Breast epithelium (tissue), 4 donors: ENCODE data around the gene SEC63. TPM values are rescaled to one million over a fixed set of nuclear protein-coding genes. Genes with fewer than 3 reads are reported as not detected.
"Not testable (repeated sequence)": the region's sequence is repeated elsewhere in the genome, so short reads cannot be mapped to it uniquely, and the experiment has no call there.

Source experiments
- DNase-seq, 2 donors: peaks; one replicate each; pipeline ENCODE4 v3.0.0-alpha.2; 2019; ENCODE audit warnings: low spot score in 2 of 2
- H3K27ac ChIP-seq, 2 donors: fragments of 200-600 bp; sonication (generic) in 1 of 2; one replicate each; pipeline ENCODE4 v1.5.1; 2016 to 2019; ENCODE audit warnings: mild to moderate bottlenecking in 1 of 2
- H3K27me3 ChIP-seq, 2 donors: fragments of 200-600 bp; sonication (generic) in 1 of 2; one replicate each; pipeline versions ENCODE4 v1.5.1 to v1.6.0; 2017 to 2019; ENCODE audit warnings: control low read depth in 1 of 2, mild to moderate bottlenecking in 1 of 2
- H3K36me3 ChIP-seq: fragments of 200-600 bp; one replicate; pipeline ENCODE4 v1.5.1; 2019
- H3K4me1 ChIP-seq, 2 donors: fragments of 200-600 bp; sonication (generic); one replicate each; pipeline ENCODE4 v1.5.1; 2016 to 2019; ENCODE audit warnings: control low read depth in 1 of 2
- H3K4me3 ChIP-seq, 3 donors: fragments of 200-600 bp; sonication (generic); 1 replicate in 2 of 3; 2 replicates in 1 of 3; pipeline ENCODE4 v1.5.1; 2016 to 2019; ENCODE audit warnings: mild to moderate bottlenecking in 3 of 3, moderate library complexity in 2 of 3
- H3K9me3 ChIP-seq, 2 donors: fragments of 200-600 bp; sonication (generic) in 1 of 2; one replicate each; pipeline ENCODE4 v1.5.1; 2016 to 2019; ENCODE audit warnings: control low read depth in 1 of 2
- CTCF ChIP-seq, 3 donors: fragments of 450-650 bp; IDR thresholded peaks; one replicate each; pipeline ENCODE4 v1.5.1; 2016 to 2017; ENCODE audit warnings: antibody characterized with exemption in 3 of 3, mild to moderate bottlenecking in 3 of 3, moderate library complexity in 3 of 3
- POLR2A ChIP-seq: fragments of 450-650 bp; IDR thresholded peaks from one replicate; pipeline ENCODE4 v1.6.1; 2016; ENCODE audit warnings: antibody characterized with exemption, mild to moderate bottlenecking, moderate library complexity
- POLR2AphosphoS5 ChIP-seq, 3 donors: sonication (generic); formaldehyde crosslinking; IDR thresholded peaks; one replicate each; pipeline ENCODE4 v1.6.1; 2017; ENCODE audit warnings: antibody characterized with exemption in 3 of 3
- intact Hi-C: fragments of 100-400 bp; cut with DNase I; formaldehyde crosslinking; loops from one replicate; pipeline ENCODE4 v1.15.1; 2023; ENCODE audit warnings: low total_unique reads
- total RNA-seq, 3 donors: library from RNA; depleted of rRNA; stranded (reverse); fragments of >200 nt; gene quantifications; one replicate each; pipeline ENCODE4 v1.1.0, GENCODE V29; 2016

SEC63 gene
- total RNA-seq, 3 donors from 2014 or later: 48.8 to 60.0 (median 58.7) TPM

GRCh38 chr6:108001696-108002231 is 43.8 kb upstream of the SEC63 start:
- Histone ChIP-seq H3K36me3 (no peaks in the 10 kb centered on the region), H3K4me1 (no peaks in the 10 kb centered on the region), H3K9me3 (no peaks in the 10 kb centered on the region), H3K4me3 (no peak overlapping the region), H3K27me3 (no peaks in the 10 kb centered on the region), H3K27ac (peak overlapping the region; percentile 84 to 91)
- TF ChIP-seq POLR2AphosphoS5 (IDR thresholded peaks at IDR 0.05) (no peak), CTCF (IDR thresholded peaks at IDR 0.05) (no peak), POLR2A (no peak)
- no peak for DNase-seq
- intact Hi-C loops: no loop called here

DNA sequence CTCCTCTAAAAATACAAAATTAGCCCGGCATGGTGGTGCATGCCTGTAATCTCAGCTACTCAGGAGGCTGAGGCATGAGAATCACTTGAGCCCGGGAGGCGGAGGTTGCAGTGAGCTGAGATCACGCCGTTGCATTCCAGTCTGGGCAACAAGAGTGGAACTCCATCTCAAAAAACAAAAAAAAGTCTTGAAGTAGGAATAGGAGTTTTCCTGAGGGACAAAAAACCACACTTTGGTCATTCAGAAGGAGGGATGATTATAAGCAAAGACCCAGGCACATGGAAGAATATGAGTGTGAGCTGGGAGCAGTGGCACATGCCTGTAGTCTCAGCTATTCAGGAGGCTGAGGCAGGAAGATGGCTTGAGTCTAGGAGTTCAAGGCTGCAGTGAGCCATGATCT is 42.3 kb upstream of the SEC63 start:
- DNase-seq, H3K27ac ChIP-seq, H3K4me3 ChIP-seq, H3K4me1 ChIP-seq, H3K36me3 ChIP-seq, H3K27me3 ChIP-seq, intact Hi-C loops, H3K9me3 ChIP-seq: not testable (repeated sequence)

GRCh38 chr6:107999341-107999740 is 41.3 kb upstream of the SEC63 start:
- no peak for DNase-seq
- no peak overlapping the region for H3K27ac ChIP-seq
- H3K4me1 ChIP-seq: no peaks in the 10 kb centered on the region
- H3K27me3 ChIP-seq: no peaks in the 10 kb centered on the region
- H3K4me3 ChIP-seq: no peak overlapping the region
- TF ChIP-seq CTCF (IDR thresholded peaks at IDR 0.05): no peak
- no peak for TF ChIP-seq POLR2AphosphoS5 (IDR thresholded peaks at IDR 0.05)
- TF ChIP-seq POLR2A: no peak
- no peaks in the 10 kb centered on the region for H3K36me3 ChIP-seq
- intact Hi-C loops: no loop called here
- no peaks in the 10 kb centered on the region for H3K9me3 ChIP-seq

- intact Hi-C loops: no loop called here
- Histone ChIP-seq H3K27me3 (no peaks in the 10 kb centered on the region), H3K9me3 (no peaks in the 10 kb centered on the region), H3K4me3 (no peak overlapping the region), H3K36me3 (no peaks in the 10 kb centered on the region), H3K27ac (no peak overlapping the region), H3K4me1 (no peaks in the 10 kb centered on the region)
- TF ChIP-seq CTCF (IDR thresholded peaks at IDR 0.05) (no peak), POLR2A (no peak), POLR2AphosphoS5 (IDR thresholded peaks at IDR 0.05) (no peak)
- no peak for DNase-seq
Measured at GRCh38 chr6:107991772-107992550, 34.0 kb upstream of the SEC63 start.

DNA sequence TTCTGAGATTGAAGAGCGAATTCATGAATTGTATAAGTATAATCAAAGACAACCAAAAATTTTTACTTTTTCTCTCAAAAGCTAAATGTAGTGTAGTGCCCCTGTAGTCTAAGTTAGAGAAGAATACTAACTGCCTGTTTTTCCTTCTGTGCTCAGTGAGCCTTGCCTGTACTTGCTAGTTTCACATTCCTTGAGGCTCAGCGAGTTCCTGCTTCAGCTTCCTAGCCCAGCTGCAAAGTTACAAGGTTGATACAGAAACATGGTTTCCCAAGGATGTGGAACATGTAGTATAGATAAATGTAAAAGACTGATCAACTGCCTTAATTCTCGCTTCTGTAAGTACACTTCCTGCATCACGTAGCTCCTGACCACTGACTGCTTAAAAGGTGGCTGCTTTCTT is 33.1 kb upstream of the SEC63 start:
- Histone ChIP-seq H3K36me3 (no peaks in the 10 kb centered on the region), H3K9me3 (no peaks in the 10 kb centered on the region), H3K27me3 (no peaks in the 10 kb centered on the region), H3K4me1 (no peaks in the 10 kb centered on the region), H3K27ac (no peak overlapping the region), H3K4me3 (no peak overlapping the region)
- no peak for DNase-seq
- TF ChIP-seq POLR2AphosphoS5 (IDR thresholded peaks at IDR 0.05): no peak
- TF ChIP-seq POLR2A: no peak
- no peak for TF ChIP-seq CTCF (IDR thresholded peaks at IDR 0.05)
- intact Hi-C loops: no loop called here

- H3K4me1 ChIP-seq, intact Hi-C loops: not testable (repeated sequence)
Measured at GRCh38 chr6:107990587-107990986, 32.6 kb upstream of the SEC63 start.

More at GRCh38 chr6:107990587-107990986, 32.6 kb upstream of the SEC63 start:
- DNase-seq, H3K36me3 ChIP-seq, H3K4me3 ChIP-seq, H3K9me3 ChIP-seq, H3K27ac ChIP-seq, H3K27me3 ChIP-seq: not testable (repeated sequence)
